Vagina (tissue), 2 donors: ENCODE results near the gene C20orf202.

Experiments
- POLR2A ChIP-seq, 2 donors: fragments of 450-650 bp; IDR thresholded peaks; one replicate each; pipeline ENCODE4 v1.6.1; 2017; ENCODE audit warnings: antibody characterized with exemption in 2 of 2, mild to moderate bottlenecking in 2 of 2, moderate library complexity in 2 of 2
- TF ChIP-seq, protein P1 (sequence below), 3 experiments: fragments of 450-650 bp in 2 of 3; fragments of 200-600 bp in 1 of 3; sonication (generic) in 1 of 3; IDR thresholded peaks; one replicate each; pipeline ENCODE4 v1.5.1; 2017 to 2019; ENCODE audit warnings: antibody characterized with exemption in 3 of 3, mild to moderate bottlenecking in 2 of 3, moderate library complexity in 2 of 3

DNA sequence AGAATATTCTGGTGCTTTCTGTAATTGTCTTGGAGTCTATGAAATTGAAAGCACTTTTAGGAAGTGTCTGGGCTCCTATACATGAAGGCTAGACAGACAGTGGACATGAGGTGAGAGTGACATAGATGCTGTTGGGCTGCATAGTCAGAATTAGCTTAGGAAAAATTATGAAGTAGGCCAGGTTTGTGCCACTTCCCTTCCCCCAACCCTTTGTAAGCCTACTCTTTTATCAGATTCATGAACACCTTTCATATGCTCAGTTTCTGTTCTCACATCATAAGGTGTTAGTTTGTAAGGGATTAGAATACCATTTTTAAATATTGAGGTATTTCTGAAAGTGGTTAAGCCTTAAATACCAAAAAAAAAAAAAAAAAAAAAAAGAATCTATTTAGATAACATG is 44.4 kb downstream of the C20orf202 start:
- TF ChIP-seq, protein P1, sequence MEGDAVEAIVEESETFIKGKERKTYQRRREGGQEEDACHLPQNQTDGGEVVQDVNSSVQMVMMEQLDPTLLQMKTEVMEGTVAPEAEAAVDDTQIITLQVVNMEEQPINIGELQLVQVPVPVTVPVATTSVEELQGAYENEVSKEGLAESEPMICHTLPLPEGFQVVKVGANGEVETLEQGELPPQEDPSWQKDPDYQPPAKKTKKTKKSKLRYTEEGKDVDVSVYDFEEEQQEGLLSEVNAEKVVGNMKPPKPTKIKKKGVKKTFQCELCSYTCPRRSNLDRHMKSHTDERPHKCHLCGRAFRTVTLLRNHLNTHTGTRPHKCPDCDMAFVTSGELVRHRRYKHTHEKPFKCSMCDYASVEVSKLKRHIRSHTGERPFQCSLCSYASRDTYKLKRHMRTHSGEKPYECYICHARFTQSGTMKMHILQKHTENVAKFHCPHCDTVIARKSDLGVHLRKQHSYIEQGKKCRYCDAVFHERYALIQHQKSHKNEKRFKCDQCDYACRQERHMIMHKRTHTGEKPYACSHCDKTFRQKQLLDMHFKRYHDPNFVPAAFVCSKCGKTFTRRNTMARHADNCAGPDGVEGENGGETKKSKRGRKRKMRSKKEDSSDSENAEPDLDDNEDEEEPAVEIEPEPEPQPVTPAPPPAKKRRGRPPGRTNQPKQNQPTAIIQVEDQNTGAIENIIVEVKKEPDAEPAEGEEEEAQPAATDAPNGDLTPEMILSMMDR (IDR thresholded peaks at IDR 0.05) = no peak
- no peak for TF ChIP-seq POLR2A (IDR thresholded peaks at IDR 0.05)
